ENCODE measurements around the gene ESPN.
"Not testable (repeated sequence)": the region's sequence is repeated elsewhere in the genome, so short reads cannot be mapped to it uniquely, and the experiment has no call there.

The ESPN gene

DNA sequence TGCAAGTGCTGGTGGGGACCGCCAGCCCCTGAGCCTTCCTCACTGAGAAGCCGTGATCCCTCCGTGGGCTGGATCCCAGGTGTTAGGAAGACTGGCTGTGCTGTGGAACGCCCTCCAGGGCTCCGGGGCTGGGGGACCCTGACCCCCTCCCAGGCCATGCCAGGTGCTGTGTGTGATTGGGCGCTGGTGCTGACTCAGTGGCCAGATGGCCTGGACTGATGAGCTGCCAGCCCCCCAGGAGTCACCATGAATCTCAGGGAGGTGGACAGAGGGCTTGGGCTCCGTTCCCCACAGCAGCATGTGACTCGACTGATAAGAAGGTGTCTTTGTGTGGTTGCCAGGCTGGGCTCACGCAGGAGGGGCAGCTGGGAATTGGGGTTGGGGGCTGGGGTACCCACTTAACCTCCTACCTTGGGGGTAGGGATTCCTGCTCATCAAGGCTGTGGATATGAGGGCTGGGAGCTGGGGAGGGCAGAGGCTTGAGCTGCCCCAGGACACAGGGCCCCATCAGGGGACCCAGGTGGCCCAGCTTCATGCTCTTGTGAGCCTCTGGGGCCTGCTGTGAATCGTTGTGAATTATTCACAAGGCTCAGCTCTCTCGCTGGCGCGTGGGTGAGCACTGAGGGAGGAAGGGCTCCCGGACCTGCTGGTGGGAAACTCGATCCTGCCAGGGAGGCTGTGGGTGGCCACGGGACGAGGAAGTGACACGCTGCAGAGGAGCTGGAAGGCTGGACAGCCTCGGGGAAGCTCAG lies 5.3 kb downstream of the ESPN start:
- not testable (repeated sequence) for DNase-seq

DNA sequence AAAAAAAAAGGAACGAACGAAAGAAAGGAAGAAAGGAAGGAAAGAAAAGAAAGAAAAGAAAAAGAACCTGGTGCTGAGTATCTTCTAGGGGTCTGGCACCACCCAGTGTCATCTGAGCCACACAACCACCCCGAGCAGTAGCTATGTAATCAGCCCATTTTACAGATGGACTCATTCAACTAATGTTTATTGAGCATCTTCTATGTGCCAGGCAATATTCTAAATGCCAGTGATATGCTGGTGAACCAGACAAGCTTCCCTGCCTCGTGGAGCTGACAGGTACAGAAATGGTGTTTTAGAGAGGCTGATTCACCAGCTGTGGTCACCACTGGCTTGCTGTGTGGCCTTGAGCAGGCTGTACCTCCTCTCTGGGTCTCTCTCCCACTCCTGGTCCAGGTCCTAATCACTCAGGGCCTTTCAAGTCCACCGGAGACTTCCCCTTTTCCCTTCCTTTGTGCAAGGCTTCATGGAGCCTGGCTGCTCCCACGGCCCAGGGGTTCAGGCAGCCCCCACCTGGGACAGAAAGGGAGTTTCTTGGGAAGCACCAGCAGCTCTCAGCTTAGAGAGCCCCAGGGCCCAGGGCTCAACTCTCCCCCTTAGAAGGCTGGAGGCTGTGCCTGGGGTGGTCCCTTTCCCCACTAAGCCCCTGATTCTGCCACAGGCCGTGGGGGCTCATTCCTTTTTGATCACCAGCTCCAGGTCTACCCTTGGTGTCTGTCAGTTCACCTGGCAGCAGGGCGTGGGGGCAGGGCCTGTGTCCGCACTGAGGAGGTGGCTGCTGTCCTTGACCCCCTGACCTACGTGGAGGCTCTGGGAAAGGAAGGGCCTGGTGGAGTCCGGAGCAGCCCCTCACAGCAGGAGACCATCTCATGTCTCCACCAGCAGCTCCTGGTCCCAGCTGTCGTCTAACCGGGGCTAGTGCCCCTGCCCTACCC lies 7.3 kb downstream of the ESPN start:
- DNase-seq = not testable (repeated sequence)

DNA sequence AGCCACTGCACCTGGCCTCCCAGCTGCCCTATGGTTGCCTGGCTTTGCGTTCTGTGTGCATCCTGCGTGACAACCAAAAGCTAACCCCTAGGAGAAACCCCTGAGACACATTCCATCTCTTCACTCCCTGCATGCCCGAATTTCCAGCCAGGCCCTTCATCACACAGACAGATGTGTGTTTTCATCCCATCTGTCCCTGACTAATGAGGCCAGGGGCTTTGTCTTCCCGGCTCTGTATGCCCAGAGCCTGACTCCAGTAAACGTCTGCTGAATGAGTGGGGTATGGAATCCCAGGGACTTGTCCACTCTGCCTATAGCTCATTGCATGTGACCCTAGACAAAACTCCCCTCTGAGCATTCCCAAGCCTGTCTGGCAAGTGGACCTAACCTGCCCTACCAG lies 9.6 kb downstream of the ESPN start:
- no peak for DNase-seq

DNA sequence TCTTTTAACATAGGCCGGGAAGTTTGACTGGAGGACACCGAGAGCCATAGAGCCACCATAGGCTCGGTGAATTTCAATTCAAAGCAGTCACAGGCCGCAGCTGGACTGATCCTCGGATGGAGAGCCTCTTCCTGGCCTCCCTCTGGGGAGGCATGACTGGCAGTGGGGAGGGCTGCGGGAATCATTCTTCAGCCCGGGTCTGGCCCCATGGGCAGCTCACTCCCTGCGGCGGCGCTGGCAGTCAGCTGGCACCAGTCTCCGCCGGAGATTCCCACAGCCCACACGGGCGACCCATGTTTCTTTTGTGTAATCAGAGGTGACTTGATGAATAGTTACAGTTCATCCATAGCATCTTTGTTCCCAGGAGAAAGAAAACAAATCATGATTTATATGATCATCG lies 10.6 kb downstream of the ESPN start:
- no peak for DNase-seq

DNA sequence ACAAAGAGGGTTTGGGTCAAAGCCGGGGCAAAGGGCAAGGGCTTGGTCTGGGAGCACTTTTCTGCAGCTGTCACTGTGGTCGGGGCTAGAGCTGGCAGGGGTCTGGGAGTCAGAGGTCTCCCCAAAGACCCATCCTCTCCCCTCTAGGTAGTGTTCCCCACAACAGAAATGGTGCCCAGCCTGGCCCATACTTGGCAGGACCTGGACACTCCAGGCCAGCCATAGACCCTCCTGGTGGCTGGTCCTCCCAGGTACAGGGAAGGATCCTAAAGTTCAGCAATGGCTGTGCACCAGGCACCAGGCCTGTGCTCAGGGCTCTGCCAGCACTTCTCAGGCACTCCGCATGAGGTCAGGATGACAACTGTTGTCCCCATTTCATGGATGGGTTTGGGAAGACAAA lies 11.0 kb downstream of the ESPN start:
- no peak for DNase-seq

DNA sequence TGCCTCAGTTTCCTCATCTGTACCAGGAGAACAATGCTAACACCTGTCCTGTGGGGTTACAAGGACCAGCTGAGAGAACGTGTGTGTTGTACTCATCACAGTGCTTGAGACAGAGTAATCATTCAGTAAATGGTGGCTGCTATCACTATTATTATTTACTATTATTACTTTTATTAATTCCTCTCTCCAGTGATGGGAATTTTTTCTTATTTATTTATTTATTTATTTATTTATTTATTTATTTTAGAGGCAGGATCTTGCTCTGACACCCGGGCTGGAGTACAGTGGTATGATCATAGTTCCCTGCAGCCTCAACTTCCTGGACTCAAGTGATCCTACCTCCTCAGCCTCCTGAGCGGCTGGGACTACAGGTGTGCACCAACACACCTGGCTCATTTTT lies 11.7 kb downstream of the ESPN start:
- DNase-seq = not testable (repeated sequence)

DNA sequence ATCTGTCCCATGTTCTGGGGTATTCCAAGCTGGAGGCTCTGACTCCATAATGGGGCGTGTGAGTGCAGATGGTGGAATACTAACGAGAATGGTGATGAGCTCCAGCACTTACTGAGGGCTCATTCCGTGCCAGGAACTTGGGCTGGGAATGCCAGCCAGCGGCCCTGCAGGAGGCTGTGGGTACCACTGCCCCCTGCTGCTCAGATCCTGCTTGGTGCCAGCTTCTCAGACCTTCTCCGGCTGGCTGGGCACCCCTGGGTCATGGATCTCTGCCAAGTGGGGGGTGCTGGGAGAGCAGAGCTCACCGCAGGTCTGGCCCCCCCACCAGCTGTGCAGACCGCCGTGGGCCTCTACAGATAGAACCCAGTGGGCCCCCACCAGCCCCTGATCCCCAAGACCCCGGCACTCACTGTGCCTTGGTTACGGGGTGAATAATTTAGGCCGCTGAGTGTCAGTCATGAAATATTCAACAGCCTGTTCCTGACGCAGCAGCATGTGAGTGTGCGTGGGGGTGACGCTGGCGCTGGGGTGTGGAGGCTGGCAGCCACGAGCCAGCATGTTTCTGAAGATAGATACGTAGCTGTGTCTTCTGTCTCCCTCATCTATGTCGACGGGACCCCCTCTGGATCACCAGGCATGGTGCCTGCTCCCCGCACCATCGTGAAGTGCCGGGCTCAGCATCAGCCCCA lies 12.6 kb downstream of the ESPN start:
- not testable (repeated sequence) for DNase-seq

DNA sequence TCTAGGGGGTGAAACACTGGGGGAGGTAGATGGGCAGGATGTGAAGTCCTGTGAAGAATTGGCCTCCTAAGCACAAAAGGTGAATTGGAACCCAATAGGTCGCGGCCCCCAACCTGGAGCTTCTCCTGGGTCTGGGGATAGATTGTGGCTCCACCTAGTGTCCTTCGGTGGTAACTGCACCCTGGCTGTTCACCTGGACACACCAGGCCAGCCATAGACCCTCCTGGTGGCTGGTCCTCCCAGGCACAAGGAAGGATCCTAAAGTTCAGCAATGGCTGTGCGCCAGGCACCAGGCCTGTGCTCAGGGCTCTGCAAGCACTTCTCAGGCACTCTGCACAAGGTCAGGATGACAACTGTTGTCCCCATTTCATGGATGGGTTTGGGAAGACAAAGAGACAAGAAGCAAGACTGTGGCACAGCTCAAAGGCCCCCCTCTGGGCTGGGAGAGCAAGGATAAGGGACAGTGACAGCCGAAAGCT lies 13.5 kb downstream of the ESPN start:
- DNase-seq = no peak

DNA sequence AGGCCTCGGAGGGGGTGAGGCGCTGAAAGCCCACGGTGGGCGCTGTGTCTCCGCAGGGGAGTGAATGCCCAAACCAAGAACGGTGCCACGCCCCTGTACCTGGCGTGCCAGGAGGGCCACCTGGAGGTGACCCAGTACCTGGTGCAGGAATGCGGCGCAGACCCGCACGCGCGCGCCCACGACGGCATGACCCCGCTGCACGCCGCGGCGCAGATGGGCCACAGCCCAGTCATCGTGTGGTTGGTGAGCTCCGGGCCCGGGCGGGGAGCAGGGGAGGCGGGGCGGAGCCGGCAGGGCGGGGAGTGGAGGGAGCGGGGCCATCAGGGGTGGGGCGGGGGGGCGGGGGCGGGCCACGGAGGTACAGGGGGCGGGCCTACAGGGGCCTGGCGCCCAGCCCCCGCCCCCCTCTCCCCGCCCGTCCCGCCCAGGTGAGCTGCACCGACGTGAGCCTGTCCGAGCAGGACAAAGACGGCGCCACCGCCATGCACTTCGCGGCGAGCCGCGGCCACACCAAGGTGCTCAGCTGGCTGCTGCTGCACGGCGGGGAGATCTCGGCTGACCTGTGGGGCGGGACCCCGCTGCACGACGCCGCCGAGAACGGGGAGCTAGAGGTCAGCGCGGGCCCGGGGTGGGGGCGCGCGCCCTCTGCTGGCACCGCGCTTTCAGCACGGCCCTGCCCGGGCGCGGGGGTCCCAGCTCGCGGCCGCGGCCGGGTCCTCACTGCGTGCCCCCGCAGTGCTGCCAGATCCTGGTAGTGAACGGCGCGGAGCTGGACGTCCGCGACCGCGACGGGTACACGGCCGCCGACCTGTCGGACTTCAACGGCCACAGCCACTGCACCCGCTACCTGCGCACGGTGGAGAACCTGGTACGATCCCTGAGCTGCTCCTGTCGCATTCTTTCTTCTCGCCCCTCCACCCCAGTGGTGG lies 15.9 kb downstream of the ESPN start:
- peak; percentile 44 for DNase-seq

DNA sequence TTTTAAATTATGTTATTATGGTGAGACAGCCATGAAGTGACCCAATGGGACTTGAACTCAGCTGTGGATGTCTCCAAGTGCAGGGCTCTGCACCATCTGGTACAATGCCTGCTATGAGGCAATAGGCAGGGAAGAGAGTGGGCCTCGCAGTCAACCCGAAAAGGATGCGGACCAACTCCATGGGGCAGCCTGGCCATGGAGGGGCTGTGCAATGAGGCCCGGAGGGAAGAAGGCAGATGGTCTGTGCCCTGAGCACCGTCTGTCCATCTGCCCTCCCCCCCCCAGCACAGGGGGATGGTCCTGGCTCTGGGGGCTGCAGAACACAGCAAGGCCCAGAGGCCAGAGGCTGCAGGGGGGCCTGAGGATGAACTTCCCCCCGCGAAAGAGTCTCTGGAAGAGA lies 17.0 kb downstream of the ESPN start:
- DNase-seq = no peak

DNA sequence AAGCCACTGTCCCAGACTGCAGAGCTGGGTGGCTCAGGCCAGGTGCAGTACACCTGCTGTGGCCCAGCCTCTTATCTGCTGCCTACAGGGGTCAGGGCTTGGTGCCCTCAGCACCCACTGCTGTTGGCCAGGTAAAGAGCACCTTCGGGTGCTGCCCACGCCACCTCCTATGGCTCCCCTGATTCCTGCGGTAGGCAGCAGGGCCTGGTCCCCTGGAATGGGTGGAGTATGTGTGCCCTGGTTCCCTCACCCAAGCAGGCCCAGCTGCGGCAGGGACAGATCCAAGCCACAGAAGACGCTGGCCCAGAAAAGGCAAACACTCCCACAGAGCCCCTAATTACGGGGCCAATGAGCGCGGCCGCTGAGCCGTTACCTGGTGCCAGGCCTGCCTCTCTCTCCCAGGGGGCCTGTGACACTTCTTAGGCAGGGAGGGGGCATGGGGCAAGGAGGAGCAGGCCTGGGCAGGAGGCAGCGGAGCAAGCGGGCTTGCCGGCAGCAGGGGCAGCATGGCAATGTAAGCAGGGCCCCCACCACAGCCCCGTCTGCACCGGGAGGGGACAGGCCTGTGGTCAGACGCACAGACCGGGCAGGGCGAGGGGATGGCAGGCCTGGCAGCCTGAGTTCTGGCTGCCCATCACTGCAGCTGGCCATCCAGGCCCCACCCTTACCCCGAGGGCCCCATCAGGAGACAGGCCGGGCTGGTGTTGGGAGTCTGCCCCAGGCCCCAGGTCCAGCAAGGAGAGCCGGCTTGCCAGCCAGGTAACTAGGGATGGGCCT lies 19.0 kb downstream of the ESPN start:
- DNase-seq = no peak

DNA sequence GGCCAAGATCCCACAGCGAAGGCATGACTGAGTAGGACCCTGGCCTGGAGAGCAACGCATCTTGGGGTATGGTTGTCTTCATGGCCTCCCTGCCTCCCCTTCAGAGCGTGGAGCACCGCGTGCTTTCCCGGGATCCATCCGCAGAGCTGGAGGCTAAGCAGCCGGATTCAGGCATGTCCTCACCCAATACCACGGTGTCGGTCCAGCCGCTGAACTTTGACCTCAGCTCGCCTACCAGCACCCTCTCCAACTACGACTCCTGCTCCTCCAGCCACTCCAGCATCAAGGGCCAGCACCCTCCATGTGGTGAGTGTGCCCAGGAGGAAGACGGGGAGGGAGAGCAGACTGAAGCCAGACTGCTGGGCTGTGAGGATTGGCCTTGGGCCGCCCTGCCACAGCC lies 19.8 kb downstream of the ESPN start:
- DNase-seq = no peak

DNA sequence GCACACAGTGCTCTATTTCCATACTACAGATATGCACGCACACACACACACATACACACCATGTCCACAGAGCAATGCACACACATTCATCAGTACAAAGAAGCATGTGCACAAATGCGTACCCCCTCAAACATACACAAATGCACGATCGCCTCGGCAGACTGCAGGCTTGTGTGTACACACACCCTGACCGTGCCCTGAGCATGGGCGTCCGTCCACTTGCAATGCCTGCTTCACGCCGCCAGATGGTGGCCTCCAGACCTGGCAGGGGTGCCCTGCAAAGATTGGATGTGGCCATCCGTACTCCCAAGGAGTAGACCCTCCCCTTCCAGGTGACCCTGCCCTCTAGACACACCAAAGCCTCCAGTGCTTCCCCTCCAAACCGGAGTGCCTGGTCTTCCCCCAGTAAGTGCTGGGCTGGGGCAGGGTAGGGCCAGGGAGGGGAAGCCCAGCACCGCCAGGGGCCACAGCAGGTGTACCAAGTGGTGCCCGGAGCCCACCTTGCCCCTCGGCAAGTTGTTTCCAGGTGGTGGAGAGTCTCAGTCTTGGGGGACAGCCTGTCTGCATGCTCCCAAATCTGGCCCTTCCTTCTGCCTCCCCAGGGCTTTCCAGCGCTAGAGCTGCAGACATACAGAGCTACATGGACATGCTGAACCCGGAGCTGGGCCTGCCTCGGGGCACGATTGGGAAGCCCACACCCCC lies 20.6 kb downstream of the ESPN start:
- DNase-seq = no peak

DNA sequence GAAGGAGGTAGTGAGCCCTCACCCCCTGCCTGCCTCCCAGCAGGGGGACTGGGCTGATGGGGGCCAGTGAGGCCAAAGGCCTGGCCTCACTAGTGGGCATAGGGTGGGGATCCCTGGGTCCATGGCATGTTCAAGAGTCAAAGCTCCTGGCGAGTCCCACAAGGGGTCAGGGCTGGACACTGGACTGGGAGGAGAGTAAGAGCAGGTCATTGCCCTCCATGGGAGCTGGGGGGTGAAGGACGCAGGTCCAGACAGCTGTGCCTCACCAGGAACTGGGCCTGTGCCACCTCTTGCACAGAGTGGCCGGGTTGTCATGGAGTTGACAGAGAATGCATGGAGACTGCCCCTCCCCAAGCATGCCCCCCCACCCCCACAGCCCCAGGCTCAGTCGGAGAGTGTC lies 21.4 kb downstream of the ESPN start:
- not testable (repeated sequence) for DNase-seq

DNA sequence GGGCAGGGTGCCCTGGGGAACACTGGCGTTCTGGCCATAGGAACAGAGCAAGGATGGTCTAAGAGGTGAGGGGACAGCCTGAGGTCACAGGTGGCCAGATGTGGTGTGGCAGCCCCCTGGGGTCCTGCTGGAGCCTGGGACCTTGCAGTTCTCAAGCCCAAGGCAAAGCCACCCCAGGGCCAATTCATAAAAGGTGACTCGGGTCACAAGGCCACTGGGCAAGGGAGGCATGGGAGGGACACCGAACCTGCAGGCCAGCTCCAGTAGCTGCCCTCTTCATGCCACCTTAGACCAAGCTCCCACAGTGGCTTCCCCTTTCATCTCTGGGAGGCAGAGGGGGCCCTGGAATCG lies 22.1 kb downstream of the ESPN start:
- no peak for DNase-seq

DNA sequence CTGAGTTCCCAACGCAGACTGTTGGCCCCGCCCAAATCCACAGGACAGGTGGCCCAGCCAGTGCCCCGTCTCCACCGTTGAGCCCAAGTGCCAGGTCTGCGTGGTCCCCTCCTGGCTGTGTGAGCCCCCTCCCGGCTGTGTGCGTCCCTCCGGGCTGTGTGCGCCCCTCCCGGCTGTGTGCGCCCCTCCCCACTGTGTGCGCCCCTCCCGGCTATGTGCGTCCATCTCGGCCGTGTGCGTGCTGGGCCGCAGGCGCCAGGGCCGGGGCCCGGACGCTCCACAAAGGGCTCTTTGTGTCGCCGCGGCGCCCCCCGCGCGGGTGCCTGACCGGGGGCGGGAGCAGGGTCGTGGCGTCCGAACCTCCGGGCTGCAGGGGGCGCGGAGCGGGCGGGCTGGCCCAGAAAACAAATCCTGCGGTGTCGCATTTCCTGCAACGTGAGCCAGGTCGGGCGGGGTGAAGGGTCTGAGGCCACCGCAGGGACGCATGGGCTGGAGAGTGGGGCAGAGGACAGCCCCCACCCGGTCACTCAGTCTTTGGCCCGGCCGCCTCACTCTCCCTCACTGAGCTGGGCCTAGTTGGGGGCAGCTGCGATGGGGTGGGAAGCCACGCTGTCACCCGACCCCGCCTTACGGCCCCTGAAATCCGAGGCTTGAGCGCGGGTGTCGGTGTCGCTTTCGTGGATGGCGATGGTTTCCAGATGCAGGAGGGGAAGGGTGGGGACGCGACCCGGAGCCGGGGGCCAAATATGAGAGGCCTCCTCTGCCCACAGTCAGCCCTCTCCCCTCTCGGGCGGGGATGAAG lies 22.6 kb downstream of the ESPN start:
- DNase-seq = no peak

DNA sequence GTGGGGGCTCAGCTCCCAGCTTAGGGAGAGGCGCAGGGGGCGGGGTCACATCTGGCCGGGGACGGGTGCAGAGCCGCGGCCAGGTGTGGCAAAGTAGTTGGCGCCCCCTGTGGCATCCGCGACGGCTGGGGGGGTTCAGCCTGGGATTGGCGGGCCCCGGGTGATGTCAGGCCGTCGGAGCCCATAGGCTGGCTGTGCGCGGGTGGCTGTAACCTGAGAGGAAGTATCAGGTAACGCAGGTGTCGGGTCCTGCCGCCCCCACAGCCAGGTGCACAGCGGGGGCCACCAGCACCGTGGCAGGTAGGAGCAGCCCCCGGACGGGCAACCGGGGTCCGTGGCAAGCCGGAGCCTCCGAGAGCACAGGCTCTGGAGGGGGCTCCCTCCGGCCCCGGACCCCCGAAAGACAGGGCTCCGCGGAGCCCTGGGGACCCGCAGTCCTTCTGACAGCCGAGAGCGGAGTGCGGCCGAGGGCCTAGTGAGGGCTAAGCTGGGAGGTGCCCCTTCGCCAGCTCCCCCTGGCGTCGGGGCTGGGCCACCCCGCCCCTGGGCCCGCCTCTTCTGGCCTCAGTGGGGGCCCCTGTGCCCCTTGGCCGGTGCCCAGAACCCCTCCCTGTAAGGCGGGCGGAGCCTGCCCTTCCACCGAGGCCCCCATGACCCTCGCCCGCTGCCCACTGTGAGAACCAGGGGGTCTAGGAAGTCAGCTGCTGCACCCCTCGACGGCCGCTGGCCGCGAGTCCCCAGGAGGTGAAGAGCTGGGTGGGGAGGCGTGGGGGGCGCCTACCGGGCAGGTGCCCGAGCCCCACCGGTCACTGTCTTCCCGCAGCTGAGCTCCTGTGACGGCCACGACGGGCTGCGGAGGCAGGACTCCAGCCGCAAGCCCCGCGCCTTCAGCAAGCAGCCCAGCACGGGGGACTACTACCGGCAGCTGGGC lies 23.5 kb downstream of the ESPN start:
- peak; percentile 50 for DNase-seq

DNA sequence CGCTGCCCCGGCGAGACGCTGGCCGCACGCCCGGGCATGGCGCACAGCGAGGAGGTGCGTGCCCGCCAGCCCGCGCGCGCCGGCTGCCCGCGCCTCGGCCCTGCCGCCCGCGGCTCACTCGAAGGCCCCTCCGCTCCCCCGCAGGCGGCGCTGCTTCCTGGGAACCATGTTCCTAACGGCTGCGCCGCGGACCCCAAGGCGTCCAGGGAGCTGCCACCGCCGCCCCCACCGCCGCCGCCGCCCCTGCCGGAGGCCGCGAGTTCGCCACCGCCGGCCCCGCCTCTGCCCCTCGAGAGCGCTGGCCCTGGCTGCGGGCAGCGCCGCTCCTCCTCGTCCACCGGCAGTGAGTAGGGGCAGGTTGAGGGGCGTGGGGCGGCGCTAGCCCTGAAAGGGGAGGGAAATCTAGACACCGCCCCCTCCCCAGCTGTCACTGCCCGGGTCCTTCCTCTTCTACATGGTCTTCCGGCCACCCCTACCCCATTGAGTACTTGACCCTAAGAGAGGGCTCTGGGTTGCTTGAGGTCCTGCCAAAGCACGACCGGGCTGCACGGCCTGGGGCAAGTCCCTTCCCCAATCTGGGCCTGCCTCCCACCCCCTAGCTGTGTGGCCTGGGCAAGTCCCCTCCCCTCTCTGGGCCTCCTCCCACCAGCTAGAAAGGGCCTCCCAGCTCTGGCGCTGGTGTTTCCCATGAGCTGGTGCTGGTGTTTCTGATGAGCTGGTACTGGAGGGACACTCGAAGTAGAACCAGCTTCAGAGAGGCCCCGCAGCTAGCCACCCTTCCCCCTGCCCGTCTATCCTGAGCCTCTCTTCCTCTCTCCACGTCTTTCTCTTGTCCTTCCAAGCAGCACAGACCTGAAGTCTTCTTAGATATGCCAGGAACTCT lies 24.4 kb downstream of the ESPN start:
- no peak for DNase-seq

Data from NCI-H774 (cell line).